Astrocyte of the spinal cord (primary cell): ENCODE results near the gene ATP7B.

Source experiments
- DNase-seq: peaks from one replicate; pipeline ENCODE4 v3.0.0; 2011; ENCODE audit warnings: low read depth, low spot score
- H3K4me3 ChIP-seq: 2 replicates; pipeline ENCODE4 v1.5.1; 2011; ENCODE audit warnings: low read depth, mild to moderate bottlenecking, low read length, moderate library complexity
- in situ Hi-C: cut with HindIII; loops from 2 replicates; pipeline ENCODE4 v1.10.0; 2017; ENCODE audit warnings: low sequenced_read_pairs
- TF ChIP-seq, protein P1 (sequence below): IDR thresholded peaks from 2 replicates; pipeline ENCODE4 v1.5.1; 2012; ENCODE audit warnings: low read depth, mild to moderate bottlenecking, low read length, inconsistent platforms

ATP7B gene

GRCh38 chr13:51934461-51935087, 76.7 kb downstream of the ATP7B start:
- H3K4me3 ChIP-seq = no peak overlapping the region
- DNase-seq = no peak
- in situ Hi-C loops = no loop called here
- TF ChIP-seq, protein P1, sequence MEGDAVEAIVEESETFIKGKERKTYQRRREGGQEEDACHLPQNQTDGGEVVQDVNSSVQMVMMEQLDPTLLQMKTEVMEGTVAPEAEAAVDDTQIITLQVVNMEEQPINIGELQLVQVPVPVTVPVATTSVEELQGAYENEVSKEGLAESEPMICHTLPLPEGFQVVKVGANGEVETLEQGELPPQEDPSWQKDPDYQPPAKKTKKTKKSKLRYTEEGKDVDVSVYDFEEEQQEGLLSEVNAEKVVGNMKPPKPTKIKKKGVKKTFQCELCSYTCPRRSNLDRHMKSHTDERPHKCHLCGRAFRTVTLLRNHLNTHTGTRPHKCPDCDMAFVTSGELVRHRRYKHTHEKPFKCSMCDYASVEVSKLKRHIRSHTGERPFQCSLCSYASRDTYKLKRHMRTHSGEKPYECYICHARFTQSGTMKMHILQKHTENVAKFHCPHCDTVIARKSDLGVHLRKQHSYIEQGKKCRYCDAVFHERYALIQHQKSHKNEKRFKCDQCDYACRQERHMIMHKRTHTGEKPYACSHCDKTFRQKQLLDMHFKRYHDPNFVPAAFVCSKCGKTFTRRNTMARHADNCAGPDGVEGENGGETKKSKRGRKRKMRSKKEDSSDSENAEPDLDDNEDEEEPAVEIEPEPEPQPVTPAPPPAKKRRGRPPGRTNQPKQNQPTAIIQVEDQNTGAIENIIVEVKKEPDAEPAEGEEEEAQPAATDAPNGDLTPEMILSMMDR = no peak

DNA sequence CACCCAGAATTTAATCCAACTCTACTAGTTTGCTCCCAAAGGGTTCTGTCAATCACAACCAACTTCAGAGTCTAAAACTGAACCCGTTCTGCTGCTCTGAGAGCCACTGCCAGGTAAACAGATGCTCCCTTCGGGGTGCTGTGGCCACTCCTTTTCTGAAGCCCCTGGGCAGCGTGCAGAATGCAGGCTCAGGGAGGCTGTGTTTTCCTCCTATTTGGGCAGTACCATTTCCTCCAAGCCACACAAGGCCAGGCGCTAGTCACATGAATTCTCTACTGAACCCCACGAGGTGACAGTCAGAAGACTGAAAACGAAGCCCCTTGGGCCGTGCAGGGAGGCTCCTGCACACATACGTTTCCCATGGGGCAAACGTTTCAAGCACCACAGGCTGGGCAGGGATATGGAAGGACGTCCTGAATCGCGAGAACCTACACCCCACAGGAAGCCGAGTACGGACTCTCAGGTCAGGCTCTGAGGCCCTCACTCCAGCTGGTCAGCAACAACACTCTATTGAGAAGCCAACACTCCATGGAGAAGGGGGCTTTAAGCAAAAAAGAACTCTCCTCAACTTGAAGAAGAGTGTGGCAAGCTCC, 77.7 kb downstream of the ATP7B start:
- no peak for DNase-seq
- H3K4me3 ChIP-seq = no peak overlapping the region
- TF ChIP-seq, protein P1 = no peak
- in situ Hi-C loops = no loop called here

DNA sequence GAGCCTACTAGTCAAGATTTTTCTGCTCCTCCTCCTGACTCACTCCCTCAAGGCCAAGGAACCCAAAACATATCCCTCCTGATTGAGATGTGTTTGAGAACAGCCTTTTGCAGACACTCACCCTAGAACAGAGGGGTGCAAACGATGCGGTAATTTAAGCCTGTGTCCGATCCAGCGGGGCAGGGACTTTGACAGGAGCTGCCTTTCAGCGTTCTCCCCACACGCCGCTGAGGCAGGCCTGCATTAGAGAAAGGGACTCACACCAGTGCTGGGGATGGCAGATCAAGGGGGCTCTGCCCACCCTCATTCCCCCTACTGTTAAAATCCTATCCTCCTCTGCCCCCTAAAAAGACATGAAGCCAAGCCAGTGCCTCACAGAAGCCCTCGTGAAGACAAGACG, 79.0 kb downstream of the ATP7B start:
- in situ Hi-C loops = no loop called here
- TF ChIP-seq, protein P1 = no peak
- no peak overlapping the region for H3K4me3 ChIP-seq
- no peak for DNase-seq

DNA sequence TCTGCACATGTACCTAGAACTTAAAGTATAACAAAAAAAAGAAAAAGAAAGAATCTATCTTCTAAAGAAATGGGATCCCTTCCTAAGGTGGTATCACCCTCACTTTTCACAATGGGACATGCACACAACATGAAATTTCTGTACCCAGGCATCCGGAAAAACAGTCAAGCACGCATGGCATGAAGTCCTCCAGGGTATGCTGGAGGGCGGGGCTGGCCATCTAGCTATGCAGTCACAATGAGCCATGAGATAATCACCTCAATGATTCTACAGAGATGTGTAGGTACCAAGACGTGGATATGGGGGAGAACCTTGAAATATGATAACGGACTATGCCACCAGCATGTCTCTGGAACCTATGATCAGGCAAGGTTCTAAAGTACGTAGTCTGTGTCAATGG, 79.6 kb downstream of the ATP7B start:
- DNase-seq = no peak
- in situ Hi-C loops = no loop called here
- H3K4me3 ChIP-seq = no peak overlapping the region
- TF ChIP-seq, protein P1 = no peak

DNA sequence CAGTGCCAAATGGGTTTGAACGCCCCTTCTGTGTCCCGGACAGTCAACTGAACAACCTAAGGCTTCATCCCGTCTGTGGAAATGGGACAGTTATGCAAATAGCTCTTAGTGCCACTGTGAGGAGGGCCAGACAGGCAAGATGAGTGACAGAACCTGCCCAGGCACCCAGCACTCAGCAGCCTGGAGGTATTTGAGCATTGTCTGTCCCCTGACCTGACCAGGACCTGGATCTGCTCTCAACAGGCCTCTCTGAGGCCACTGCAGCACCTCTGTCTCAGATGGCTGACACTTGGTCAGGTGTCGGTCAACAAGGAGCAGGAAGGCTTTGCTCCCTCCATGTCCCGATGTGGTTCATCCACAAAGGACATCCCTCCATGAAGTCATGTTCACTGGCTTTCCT, 81.6 kb downstream of the ATP7B start:
- no peak for DNase-seq
- in situ Hi-C loops = no loop called here
- TF ChIP-seq, protein P1 = no peak
- H3K4me3 ChIP-seq = no peak overlapping the region

DNA sequence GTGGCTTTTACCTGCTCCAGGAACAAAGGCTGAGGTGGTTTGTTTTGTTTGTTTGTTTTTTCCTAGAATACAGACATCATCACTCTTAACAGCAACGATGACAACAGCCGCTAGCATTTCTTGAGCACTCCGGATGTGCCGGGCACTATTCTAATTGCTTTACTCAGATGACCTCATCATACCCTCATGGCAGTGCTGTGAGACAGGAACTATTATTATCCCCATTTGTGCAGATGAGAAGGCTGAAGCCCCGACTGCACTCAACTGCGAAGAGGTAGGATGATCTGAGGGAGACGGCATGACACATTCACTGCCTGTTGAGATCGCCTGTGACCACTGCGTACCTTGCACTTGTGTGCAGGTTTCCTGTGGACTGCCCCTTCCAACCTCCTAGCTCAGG, 83.0 kb downstream of the ATP7B start:
- TF ChIP-seq, protein P1 = no peak
- no peak for DNase-seq
- no peak overlapping the region for H3K4me3 ChIP-seq
- in situ Hi-C loops = no loop called here
